Stimulated activated CD8-positive, alpha-beta memory T cell treated with anti-CD3 and anti-CD28 coated beads, Interleukin-4, amount 100 ng/mL, for 4 hours (primary cell): ENCODE data around the gene VSIG8.

ENCODE experiments used
- DNase-seq, 2 donors: peaks; one replicate each; pipeline ENCODE4 v3.0.0-alpha.2; 2020; ENCODE audit warnings: low read depth in 2 of 2, low spot score in 1 of 2

Gene VSIG8

DNA sequence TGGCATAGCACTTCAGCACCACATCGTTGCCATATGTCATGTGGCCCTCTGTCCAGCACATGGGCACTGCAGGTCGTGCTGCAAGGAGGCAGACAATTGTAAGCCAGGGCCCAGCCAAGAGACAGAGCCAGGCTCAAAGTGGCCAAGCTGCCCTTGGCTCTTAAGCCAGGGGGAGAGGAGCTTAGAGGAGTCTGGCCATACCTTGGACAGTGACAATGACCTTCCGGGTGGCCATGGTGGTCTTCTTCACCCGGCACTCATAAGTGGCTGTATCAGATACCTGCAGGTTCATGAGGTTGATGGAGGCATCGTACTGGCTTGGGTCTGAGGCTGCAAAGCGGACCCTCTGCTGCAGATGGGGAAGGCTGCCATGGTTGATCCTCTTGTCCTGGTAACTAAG is 4.6 kb downstream of the VSIG8 start:
- DNase-seq = no peak

DNA sequence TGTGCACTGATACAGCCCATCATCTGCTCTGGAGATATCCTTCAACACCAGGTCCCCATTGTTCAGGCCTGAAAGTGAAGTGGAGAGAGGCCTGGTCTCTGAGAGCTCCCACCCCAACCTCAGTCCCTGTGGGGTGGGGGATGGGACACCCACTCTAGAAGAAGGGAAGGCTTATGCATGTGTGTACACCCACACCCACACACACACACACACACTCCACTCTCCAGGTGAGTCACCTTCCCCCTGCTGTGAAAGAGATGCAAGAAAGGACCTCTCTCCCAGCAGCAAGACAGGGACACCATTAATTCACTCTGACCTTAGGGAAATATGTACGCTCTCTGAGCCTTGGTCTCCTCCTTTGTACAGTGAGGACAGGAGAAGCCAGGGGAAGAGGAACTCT is 5.9 kb downstream of the VSIG8 start:
- no peak for DNase-seq

DNA sequence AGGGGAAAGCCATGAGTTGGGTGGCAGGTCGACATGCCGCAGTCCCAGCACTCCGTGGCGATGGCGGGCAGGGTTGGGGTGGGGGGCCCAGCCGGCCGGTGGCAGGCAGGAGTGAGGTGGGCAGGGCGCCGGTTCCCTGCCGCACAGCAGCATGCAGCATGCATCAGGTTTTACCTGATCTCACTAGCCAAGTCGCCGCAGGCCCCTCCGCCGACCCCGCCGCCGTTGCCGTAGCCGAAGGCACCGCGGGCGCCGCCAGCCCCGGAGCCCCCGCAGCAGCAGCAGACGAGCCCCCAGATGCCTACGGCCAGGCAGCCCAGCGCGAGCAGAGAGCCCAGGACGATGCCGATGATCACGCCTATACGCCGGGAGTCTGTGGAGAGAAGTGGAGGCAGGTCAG is 6.7 kb downstream of the VSIG8 start:
- no peak for DNase-seq

DNA sequence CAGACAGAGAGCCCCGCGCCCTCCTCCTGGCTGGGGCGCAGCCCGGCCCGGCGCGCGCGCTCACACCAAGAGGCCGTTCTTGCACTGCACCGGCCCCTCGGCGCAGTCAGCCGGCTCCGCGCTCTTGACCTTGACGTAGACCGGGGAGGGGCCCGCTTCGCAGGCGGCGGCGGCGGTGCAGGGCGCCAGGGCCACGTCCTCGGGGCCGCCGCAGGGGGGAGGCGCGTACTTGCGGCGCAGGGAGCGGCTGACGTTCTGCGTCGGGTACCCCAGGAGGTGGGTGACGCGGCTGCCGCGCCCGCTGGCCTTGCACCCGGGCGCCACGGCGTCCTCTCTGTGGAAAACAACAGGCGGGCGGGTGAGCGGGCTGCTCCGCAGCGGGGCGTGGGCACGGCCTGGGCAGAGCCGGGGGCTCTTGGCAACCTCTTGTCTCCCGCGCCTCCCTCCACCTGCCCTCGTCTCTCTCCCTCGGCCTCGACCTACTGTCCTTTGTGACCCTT is 7.7 kb downstream of the VSIG8 start:
- DNase-seq = peak; percentile 5 to 57

DNA sequence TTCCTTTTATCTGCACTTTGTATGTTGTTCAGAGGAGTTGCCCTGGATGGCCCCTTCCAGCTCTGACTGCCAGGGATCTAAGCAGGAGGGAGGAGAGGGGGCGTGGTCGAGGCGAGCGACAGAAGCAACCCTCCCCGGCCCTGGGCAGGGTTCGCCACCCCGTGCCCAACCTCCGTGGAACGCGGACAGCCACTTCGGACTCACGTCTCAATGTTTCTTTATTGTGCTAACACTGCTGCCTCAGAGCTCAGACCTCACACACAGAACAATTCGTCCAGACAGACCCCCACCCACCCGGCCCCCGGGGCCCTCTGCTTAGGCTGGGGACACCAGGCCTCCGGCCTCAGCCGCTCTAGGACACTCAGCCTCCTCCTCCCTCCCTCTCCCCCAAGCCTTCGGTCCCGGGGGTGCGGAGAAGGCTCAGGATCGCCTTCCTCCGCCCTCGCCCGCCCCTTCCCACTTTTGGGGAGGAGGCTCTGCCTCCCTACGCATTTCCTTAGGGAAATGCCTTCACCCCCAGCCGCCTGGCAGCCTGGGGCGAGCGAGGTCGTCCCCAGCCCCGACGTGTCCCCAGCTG is 8.3 kb downstream of the VSIG8 start:
- no peak for DNase-seq

DNA sequence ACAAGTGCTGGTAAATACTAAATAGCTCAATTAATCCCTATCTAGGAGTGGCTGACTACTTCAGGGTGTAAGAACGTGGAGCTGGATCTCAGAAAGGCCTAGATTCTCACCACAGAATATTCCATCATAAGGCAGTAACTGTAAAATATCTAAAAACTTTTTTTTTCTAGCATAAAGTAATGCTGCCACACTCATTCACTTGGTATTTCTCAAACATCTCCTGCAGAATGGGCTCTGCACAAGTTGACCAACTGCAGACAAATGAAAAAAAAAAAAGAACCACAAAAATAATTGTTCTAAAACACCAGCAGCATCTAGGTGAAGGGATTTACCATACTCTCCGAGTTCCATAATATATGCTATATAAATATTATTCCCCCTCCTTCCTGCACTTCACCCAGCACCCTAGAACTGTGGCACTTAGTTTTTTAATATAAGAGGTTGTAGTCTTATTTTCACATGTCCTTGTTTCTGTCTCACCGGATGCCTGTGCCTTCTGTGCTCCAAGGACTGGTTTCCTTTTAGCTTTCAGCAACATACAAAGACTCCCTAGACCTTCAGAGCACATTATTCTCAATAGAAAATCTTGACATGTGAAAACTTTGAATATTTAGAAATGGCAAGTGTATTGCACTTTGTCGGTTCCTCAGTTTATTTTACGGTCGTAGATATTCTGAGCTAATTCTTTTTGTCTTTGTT is 8.9 kb downstream of the VSIG8 start:
- no peak for DNase-seq

DNA sequence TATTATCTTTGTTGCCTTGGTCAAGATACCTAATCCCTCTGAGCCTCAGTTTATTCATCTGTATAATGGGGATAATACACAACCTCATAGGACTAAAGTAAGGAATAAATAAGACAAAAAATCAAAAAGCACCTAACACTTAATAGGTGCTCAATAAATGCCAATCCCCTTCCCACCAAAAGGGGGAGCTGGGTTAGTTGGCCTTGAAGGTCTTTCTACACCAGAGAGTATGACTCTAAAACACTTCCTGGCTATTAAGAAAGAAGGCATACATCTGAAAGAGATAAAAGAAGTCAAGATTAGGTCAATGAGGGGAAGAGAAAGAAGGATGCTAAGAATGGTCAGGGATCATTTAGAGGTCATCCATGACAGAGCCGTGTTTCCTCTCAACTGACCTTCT is 11.1 kb downstream of the VSIG8 start:
- no peak for DNase-seq

DNA sequence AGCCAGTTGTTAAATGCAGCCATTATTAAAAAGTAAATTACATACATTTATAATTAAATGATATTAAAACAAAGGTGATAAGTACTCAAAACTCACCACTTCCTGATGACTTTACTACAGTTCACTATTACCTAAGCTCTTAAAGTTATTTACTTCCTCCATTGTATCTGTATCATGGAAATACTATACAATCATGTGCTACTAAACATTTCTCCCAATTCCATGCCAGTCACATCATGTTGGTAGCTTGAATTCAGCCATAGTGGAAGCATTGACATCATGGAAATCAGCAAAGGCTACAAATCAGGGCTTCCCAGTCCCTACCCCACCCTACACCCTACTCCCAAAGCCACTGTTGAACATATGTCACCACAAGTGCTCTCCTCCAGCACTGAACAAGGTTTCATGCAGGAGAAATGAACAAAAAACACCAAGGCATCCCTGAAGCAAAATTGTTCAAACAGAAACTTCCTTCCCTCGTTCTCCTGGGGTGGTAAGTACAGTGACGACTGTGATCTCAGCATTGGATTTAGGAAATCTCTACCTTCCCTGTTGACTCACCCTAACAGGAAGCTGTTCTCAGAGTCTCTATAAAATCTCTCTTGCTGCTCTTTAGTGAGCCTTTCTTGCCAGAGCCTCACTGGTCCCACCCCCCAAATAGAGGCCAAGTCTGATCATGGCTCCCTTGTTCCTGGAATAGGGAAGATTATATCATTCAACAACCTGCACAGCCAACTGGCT is 12.7 kb downstream of the VSIG8 start:
- DNase-seq = no peak

DNA sequence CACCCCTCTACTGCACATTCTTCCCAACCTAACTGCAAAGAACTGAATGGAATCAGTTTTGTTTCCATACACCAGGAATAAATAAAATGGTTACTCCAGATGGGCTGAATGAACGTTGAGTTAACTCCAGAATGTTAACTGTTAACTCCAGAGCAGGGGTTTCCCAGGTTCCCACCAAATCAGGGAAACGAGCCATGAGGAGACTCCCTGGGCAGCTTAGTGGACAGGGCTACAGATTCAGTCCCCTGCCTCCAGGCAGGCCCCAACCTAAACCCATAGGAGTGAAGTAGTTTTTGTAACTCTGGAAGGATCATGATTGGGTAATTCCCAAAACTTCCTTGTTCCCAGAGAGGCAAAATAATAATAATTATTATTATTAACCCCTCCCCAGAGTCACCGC is 14.1 kb downstream of the VSIG8 start:
- no peak for DNase-seq

DNA sequence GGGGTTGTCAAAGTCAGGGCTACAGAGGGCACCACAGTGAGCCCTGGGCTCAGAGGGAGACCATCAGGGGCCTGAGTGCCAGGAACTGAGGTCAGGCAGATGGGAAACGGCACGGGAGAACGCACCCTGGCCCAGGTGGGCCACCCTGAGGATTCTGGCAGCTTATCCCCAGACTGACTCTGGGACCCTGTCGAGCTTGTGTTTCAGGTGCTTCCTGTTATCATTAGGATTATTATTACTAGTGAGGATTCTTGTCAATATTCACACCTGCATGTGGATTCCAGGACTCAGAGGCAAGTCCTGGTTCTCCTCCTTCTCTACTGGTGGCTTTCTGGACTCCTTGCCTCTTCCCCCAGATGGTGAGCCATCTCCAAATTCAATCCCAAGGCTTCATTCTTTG is 15.2 kb downstream of the VSIG8 start:
- no peak for DNase-seq

DNA sequence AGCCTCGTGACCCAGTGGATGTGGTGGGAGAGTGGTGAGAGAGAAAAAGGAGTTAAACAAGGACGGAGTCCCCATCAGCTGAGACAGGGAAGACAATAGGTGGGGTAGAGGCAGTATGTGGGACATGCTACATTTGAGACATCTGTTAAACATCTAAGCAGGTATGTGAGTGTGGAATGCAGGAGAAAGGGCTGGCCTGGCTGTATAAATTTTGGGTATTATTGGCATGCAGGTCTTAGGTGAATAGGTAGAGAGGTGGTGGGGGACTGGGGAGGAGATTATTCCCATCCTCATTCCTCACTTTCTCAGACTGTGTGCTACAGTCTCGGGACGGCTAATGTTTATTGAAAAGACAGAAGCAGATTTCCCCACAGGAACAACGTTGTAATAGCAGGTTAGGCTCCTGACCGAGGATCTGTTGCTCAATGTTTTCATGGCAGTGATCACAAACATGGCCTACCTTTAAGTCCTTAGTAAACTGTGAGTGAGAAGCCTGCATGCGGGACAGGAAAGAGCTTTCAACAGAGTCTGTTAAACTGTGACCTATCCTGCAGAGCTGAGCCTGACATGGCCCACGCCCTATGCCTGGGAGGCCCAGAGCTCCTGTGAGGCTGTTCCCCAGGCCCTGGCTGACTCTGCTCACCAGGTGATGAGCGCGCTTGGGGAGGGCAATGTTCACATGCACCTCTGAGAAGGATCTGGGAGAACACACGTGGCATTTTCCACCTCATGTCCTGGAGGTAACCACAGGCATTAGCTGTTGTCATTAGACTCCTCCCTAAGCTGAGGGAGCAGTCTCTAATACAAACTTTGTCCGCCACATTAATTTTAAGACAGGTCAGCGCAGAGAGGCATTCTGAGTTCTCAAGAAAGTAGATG is 16.5 kb downstream of the VSIG8 start:
- DNase-seq = no peak

DNA sequence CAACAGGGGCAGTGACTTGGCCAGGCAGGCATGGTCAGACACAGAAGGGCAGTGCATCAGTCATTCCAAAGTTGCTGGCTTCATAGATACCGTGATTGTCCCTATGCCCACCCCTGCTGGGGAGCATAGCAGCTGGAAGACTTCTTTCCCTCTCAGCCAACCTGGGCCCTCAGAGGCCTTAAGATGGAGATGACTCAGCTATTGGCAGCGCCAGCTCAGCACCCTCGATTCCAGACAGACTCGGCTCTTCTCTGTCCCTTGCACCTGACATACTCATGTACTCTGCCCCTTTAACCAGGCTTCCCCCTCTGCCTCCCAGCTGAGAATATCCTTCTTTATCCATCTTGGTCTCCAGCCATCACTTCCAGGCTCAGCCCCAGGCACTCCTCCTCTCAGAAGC is 19.0 kb downstream of the VSIG8 start:
- DNase-seq = no peak

DNA sequence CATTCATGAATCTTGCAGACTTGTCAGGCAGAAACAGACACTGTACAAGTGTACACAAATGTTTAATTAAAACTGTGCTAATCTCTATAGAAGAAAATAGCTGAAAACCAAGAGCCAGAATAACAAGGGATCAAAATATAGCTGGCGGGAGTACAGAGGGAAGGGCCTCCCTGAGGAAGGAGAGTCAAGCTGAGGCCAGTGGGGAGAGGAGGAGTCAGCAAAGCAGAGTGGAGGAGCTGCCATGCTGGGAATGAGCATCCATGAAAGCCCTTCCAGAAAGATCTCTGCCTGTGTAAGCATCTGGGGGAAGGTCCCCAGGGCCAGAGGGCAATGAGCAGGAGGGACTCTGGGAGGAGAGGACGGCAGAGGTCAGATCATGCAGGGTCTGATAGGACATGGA is 20.7 kb downstream of the VSIG8 start:
- no peak for DNase-seq

DNA sequence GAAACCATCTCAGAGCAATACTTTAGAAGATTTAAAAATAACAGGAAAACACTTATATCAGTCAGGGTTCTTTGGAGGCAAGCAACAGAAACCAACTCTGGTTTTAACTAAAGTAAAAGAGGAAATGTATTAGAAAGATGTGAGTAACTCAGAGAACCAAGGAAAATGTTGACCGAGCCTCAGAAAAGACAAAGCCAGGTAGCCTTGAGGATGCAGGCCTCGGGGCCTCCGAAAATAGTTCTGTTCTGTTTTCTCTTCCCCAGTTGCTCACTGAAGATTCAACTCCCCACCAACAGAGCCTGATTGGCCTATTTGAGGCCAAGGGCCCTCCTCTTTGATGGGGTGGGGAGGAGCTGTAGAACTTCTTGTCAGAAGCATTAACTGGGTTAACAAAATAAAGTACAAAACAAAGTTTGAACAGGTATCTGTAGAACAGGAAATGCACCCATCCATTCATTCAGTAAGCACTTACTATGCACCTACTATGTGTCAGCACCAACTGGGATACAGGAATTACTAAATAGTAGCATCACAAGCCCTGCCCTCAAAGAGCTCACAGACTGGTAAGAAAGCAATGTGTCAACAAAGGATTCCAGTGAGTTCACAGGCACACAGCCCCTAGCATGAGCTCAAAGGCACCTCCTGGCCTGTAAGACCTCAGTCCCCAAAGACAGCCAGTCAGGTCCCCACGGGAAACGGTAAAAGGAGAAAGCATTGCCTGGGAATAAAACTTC is 23.2 kb downstream of the VSIG8 start:
- DNase-seq = no peak

DNA sequence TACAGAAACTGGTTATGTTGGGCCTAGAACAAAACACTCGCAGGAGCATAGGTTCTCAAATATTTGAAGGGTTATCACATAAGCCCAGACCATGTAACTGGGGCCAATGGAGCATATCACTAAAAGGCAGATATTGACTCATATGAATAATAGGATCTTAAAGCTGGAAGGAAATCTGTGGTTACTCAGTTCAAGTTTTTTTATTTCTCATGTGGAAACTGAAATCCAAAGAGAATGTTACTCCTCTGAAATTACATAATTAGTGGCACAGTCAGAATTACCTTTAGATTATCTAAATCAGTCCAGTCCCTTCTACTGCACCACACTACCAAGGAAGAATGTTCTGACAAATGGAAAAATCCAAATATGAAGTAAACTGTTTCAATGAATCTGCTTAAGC is 23.7 kb downstream of the VSIG8 start:
- DNase-seq = no peak

DNA sequence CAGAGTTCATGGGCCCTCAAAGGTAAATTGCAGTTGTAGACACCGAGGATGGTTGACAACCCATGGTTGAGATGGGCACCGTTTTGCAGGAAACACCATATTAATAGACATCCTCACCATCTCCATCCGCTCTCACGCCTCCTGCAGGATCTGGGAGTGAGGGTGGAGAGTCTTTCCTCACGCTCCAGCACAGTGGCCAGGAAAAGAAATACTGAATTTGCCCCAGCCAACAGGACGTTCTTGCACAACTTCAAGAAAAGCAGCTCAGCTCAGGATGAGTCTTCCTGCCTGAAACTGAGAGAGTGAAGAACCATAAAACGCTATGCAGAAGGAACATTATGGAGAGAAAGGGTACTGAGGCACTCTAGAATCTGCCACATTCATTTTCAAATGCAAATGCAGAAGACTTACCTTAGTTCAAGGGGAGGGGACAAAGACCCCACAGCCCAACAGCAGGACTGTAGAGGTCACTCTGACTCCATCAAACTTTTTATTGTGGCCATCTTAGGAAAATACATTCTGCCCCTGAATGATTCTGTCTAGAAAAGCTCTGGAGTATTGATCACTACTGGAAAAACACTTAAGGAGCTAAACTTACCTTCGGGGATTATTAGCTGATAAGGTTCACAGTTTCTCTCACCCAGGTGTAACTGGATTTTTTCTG is 26.5 kb downstream of the VSIG8 start:
- DNase-seq = no peak

DNA sequence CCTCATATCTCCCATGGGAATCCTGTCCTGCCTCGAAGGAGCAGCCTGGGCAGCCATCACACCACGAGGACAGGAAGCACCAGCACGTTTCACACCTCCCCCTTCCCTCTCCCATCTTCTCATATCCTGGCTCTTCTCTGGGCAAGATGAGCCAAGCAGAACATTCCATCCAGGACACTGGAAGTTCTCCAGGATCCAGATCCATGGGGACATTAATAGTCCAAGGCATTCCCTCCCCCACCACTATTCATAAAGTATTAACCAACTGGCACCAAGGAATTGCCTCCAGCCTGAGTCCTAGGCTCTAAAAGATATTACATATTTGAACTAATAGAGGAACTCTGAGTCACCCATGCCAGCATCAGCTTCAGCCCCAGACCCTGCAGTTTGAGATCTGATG is 27.1 kb downstream of the VSIG8 start:
- no peak for DNase-seq

DNA sequence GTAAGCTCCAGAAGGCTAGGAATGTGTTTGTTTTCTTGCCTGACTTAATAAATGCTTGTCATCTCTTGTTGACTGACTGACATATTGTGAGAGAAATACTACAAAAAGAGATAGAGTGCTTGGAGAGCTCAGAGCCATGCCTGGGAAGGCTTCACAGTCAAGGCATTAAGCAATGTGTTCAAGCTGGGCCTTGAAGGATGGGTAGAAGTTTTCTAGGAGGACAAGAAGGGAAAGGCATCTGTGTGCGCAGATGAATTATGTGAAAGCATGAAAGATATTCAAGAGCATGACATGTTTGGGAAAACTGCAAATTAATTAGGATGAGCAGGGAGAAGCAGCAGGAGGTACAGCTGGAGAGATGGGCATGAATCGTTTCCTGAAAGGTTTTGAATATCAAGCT is 30.1 kb downstream of the VSIG8 start:
- DNase-seq = no peak

DNA sequence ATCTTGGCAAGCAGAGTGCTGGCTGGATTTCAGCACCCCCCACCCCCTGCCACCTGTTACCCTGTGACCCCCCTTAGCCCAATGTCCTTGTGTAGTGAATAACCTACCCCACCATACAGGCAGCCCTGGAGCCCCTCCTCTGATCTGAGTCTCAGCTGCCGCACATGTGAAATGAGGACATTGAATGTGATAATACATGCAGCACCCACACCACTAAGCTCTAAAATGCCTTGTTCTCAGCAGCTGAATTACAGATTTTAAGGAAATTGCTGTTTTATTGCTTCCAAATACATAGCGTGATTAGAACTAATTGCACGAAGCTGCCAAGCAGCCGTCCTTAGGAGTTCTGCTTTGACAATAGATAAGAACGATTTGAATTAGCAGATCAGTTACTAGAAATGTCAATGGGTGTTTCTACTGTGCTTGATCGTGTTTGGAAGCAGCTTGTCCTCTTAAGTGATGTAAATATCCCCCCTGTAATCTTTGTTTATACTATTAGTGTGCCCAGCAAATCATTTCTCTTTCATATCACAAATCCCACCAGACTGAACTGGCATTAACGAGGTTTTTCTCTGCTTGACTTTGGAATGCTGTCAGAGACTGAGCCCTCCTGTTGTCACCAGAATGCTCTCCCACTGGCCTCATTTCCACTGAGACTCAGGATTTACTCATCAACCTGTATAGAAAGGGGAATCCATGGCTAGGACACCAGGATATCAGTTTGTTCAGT is 30.9 kb downstream of the VSIG8 start:
- no peak for DNase-seq

DNA sequence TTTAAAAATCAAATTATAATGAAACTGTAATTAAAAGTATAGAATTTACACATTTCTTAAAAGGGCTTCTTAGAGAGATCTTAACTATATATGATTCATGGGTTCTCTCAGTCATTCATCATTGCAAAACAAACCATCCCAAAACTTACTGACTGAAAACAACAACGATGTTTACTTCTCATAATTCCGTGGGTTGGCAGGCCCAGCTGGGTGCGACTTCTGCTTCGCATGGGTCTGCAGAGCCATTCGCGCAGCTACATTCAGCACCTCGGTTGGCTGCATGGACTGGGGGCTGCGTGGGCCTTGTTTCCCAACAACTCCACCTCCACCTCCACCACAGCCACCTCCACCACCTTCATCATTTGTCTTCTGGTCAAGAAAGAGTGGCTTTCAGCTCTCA is 31.7 kb downstream of the VSIG8 start:
- no peak for DNase-seq
